HepG2 (cell line): ENCODE data around the gene SGMS1. TPM values are rescaled to one million over a fixed set of nuclear protein-coding genes. Genes with fewer than 3 reads are reported as not detected.

Experiments used
- ARNTL ChIP-seq: sonication (generic); formaldehyde crosslinking; IDR thresholded peaks from 2 replicates; pipeline ENCODE4 v1.4.0; 2020; ENCODE audit warnings: mild to moderate bottlenecking, missing genetic modification reagents
- ASH2L ChIP-seq: fragments of 300-600, 200-600 bp; sonication (generic); IDR thresholded peaks from 2 replicates; pipeline ENCODE4 v1.7.0; 2017; ENCODE audit warnings: low read depth, mild to moderate bottlenecking, moderate library complexity, mixed read lengths, low read length; ENCODE audit not compliant: insufficient read length
- CHD4 ChIP-seq: fragments of 200-600 bp; sonication (generic); IDR thresholded peaks from 2 replicates; pipeline ENCODE4 v1.7.0; 2017; ENCODE audit warnings: mild to moderate bottlenecking, low read length, borderline replicate concordance
- HOXD1 ChIP-seq: sonication (generic); formaldehyde crosslinking; IDR thresholded peaks from 2 replicates; pipeline ENCODE4 v1.5.0; 2020; ENCODE audit warnings: missing genetic modification reagents
- KAT2B ChIP-seq: fragments of 150-350 bp; IDR thresholded peaks from 2 replicates; pipeline ENCODE4 v1.6.1; 2014; ENCODE audit warnings: low read depth, low read length, borderline replicate concordance
- KDM6A ChIP-seq: IDR thresholded peaks from 2 replicates; pipeline ENCODE4 v1.6.1; 2016; ENCODE audit warnings: low read depth
- MAF1 ChIP-seq: sonication (generic); formaldehyde crosslinking; IDR thresholded peaks from 2 replicates; pipeline ENCODE4 v1.5.0; 2020; ENCODE audit warnings: missing genetic modification reagents, borderline replicate concordance
- MAZ ChIP-seq, 2 experiments: sonication (generic) in 1 of 2; formaldehyde crosslinking in 1 of 2; IDR thresholded peaks; 2 replicates each; pipeline versions ENCODE4 v1.5.0 to v1.6.1; 2012 to 2020; ENCODE audit warnings: low read depth in 2 of 2, mild to moderate bottlenecking in 2 of 2, borderline replicate concordance in 1 of 2, improper control_type of control experiment in 1 of 2, low read length in 1 of 2, missing genetic modification reagents in 1 of 2, moderate library complexity in 1 of 2
- MBNL3 ChIP-seq: fragments of 250-450 bp; sonication (Bioruptor Pico); conservative IDR thresholded peaks from 2 replicates; pipeline ENCODE4 v1.8.0; 2022; ENCODE audit warnings: mild to moderate bottlenecking, inconsistent platforms
- PHF5A ChIP-seq: IDR thresholded peaks from one replicate; pipeline ENCODE4 v1.6.1; 2018; ENCODE audit warnings: low read depth, missing genetic modification reagents; ENCODE audit not compliant: unreplicated experiment
- SP140L ChIP-seq: sonication (generic); formaldehyde crosslinking; IDR thresholded peaks from 2 replicates; pipeline ENCODE4 v1.4.0; 2020; ENCODE audit warnings: missing genetic modification reagents, borderline replicate concordance
- ZBTB7A ChIP-seq: sonication (generic); formaldehyde crosslinking; IDR thresholded peaks from 2 replicates; pipeline ENCODE4 v1.8.0; 2022; ENCODE audit warnings: mild to moderate bottlenecking, missing genetic modification reagents
- ZBTB7B ChIP-seq: sonication (generic); formaldehyde crosslinking; IDR thresholded peaks from 2 replicates; pipeline ENCODE4 v1.4.0; 2020; ENCODE audit warnings: missing genetic modification reagents
- ZNF224 ChIP-seq: sonication (generic); formaldehyde crosslinking; IDR thresholded peaks from 2 replicates; pipeline ENCODE4 v1.5.0; 2020; ENCODE audit warnings: mild to moderate bottlenecking, missing genetic modification reagents
- ZNF253 ChIP-seq: sonication (generic); formaldehyde crosslinking; IDR thresholded peaks from 2 replicates; pipeline ENCODE4 v1.8.0; 2022; ENCODE audit warnings: mild to moderate bottlenecking, missing genetic modification reagents, borderline replicate concordance
- ZNF354B ChIP-seq: sonication (generic); formaldehyde crosslinking; IDR thresholded peaks from 2 replicates; pipeline ENCODE4 v1.8.0; 2022; ENCODE audit warnings: mild to moderate bottlenecking, missing genetic modification reagents
- ZNF615 ChIP-seq: sonication (generic); formaldehyde crosslinking; IDR thresholded peaks from 2 replicates; pipeline ENCODE4 v1.5.0; 2020; ENCODE audit warnings: mild to moderate bottlenecking, missing genetic modification reagents, borderline replicate concordance
- ZNF841 ChIP-seq: sonication (generic); formaldehyde crosslinking; IDR thresholded peaks from 2 replicates; pipeline ENCODE4 v1.8.1; 2023; ENCODE audit warnings: missing genetic modification reagents, borderline replicate concordance
- ZZZ3 ChIP-seq: sonication (generic); formaldehyde crosslinking; IDR thresholded peaks from 2 replicates; pipeline ENCODE4 v1.4.0; 2020; ENCODE audit warnings: missing genetic modification reagents, mild to moderate bottlenecking, borderline replicate concordance
- polyA plus RNA-seq, 8 experiments: library from polyadenylated mRNA; depleted of rRNA in 3 of 8; stranded (reverse) in 7 of 8; unstranded in 1 of 8; fragments of >200 nt; fragmentation: Illumina TruSeq in 4 of 8; extraction: Trizol in 4 of 8; gene quantifications; 2 replicates each; pipeline versions ENCODE4 v1.2.1 to v1.2.3, GENCODE V29; 2011 to 2016; ENCODE audit warnings: low read depth in 4 of 8, missing spikeins in 1 of 8, mixed read lengths in 1 of 8; ENCODE audit not compliant: insufficient read depth in 1 of 8
- total RNA-seq, 5 experiments: library from RNA; depleted of rRNA; stranded (reverse); fragments of >200 nt; fragmentation: Illumina TruSeq; extraction: Trizol; gene quantifications; 2 replicates each; pipeline ENCODE4 v1.2.3, GENCODE V29; 2016; ENCODE audit warnings: low read depth in 1 of 5
- TF ChIP-seq, protein P1 (sequence below): sonication (generic); formaldehyde crosslinking; IDR thresholded peaks from 2 replicates; pipeline ENCODE4 v1.4.0; 2020; ENCODE audit warnings: missing genetic modification reagents
- TF ChIP-seq, protein P2 (sequence below): sonication (generic); formaldehyde crosslinking; IDR thresholded peaks from 2 replicates; pipeline ENCODE4 v1.8.0; 2022; ENCODE audit warnings: mild to moderate bottlenecking, missing genetic modification reagents; ENCODE audit not compliant: insufficient replicate concordance
- TF ChIP-seq, protein P3 (sequence below): IDR thresholded peaks from 2 replicates; pipeline ENCODE4 v1.6.1; 2016; ENCODE audit warnings: missing genetic modification reagents, missing compliant biosample characterization
- TF ChIP-seq, protein P4 (sequence below), 2 experiments: sonication (generic) in 1 of 2; formaldehyde crosslinking in 1 of 2; IDR thresholded peaks; 2 replicates each; pipeline versions ENCODE4 v1.5.1 to v1.6.1; 2011 to 2020; ENCODE audit warnings: borderline replicate concordance in 1 of 2, low read depth in 1 of 2, low read length in 1 of 2, mild to moderate bottlenecking in 1 of 2, missing genetic modification reagents in 1 of 2, moderate library complexity in 1 of 2
- TF ChIP-seq, protein P5 (sequence below): sonication (generic); formaldehyde crosslinking; IDR thresholded peaks from 2 replicates; pipeline ENCODE4 v1.5.0; 2020; ENCODE audit warnings: missing genetic modification reagents

SGMS1 gene
- total and polyA plus RNA-seq, 2 of the 13 experiments (the other 11 are each of a cell fraction or from before 2014, with no cell fraction given) = 6.5 to 15.1 TPM

DNA sequence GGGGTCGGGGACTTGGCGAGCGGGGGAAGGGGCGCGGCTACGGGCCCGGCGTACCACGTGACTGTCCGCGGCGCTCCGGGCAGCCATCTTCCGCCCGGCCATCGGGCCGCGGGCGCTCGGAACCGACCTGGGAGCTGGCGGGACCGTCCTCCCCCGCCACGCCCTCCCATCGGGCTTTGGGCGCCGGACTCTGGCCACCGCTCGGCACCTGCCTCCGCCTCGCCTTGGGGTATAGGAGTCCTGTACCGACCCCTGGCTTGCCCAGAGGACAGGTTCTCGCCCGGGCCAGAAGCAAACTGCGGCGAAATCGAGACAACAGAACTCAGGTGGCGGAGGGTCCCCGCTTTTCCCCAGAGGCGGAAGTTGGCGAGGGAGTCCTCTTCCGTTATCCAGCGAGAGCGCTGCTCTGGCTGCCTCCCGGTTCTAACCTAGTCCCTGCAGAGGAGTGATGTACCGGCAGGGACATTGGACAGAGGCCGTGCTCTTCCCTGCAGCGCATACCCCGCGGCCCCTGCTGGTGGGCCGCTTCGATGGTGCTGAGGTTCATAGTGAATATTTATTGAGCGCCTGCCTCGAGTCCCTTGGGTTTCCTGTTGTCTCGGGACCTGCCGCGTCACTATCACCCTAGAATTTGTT lies 1.2 kb upstream of the SGMS1 start (continued):
- no peak for TF ChIP-seq ZNF615
- no peak for TF ChIP-seq KAT2B
- TF ChIP-seq ASH2L = peak; percentile 83
- no peak; the same call in 1 of the 2 replicates for TF ChIP-seq ZBTB7A (CRISPR knock-in tag)
- no peak; the same call in none of the 2 replicates for TF ChIP-seq ZBTB7B (CRISPR knock-in tag)
- TF ChIP-seq, protein P1, sequence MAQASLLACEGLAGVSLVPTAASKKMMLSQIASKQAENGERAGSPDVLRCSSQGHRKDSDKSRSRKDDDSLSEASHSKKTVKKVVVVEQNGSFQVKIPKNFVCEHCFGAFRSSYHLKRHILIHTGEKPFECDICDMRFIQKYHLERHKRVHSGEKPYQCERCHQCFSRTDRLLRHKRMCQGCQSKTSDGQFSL (CRISPR knock-in tag) = no peak; the same call in 1 of the 2 replicates
- no peak for TF ChIP-seq PHF5A (CRISPR knock-in tag)
- TF ChIP-seq, protein P2, sequence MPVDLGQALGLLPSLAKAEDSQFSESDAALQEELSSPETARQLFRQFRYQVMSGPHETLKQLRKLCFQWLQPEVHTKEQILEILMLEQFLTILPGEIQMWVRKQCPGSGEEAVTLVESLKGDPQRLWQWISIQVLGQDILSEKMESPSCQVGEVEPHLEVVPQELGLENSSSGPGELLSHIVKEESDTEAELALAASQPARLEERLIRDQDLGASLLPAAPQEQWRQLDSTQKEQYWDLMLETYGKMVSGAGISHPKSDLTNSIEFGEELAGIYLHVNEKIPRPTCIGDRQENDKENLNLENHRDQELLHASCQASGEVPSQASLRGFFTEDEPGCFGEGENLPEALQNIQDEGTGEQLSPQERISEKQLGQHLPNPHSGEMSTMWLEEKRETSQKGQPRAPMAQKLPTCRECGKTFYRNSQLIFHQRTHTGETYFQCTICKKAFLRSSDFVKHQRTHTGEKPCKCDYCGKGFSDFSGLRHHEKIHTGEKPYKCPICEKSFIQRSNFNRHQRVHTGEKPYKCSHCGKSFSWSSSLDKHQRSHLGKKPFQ (CRISPR knock-in tag) = peak; percentile 74
- TF ChIP-seq MAF1 (CRISPR knock-in tag) = peak; percentile 77; the same call in 1 of the 2 replicates
- TF ChIP-seq, protein P3, sequence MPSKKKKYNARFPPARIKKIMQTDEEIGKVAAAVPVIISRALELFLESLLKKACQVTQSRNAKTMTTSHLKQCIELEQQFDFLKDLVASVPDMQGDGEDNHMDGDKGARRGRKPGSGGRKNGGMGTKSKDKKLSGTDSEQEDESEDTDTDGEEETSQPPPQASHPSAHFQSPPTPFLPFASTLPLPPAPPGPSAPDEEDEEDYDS (CRISPR knock-in tag) = no peak
- TF ChIP-seq ZNF224 (CRISPR knock-in tag) = no peak; the same call in none of the 2 replicates
- no peak for TF ChIP-seq KDM6A (CRISPR knock-in tag)
- TF ChIP-seq MAZ (IDR thresholded peaks at IDR 0.05; ENCODE audit: borderline replicate concordance, low read depth, low read length) = 0 out of 2 replicates have a peak, but pooled peaks have one; percentile 23
- peak; percentile 92; the same call in 1 of the 2 replicates for TF ChIP-seq MAZ (CRISPR knock-in tag; IDR thresholded peaks at IDR 0.05; ENCODE audit: low read depth)
- TF ChIP-seq ZNF354B (CRISPR knock-in tag) = no peak
- no peak for TF ChIP-seq ZZZ3 (CRISPR knock-in tag)
- no peak for TF ChIP-seq ARNTL (CRISPR knock-in tag)
- TF ChIP-seq ZNF841 (CRISPR knock-in tag) = no peak
- TF ChIP-seq, protein P4, sequence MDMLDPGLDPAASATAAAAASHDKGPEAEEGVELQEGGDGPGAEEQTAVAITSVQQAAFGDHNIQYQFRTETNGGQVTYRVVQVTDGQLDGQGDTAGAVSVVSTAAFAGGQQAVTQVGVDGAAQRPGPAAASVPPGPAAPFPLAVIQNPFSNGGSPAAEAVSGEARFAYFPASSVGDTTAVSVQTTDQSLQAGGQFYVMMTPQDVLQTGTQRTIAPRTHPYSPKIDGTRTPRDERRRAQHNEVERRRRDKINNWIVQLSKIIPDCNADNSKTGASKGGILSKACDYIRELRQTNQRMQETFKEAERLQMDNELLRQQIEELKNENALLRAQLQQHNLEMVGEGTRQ (IDR thresholded peaks at IDR 0.05; ENCODE audit: low read depth, low read length) = peak; percentile 63
- TF ChIP-seq, protein P4 (CRISPR knock-in tag; IDR thresholded peaks at IDR 0.05; ENCODE audit: borderline replicate concordance) = peak; percentile 70
- no peak; the same call in 1 of the 2 replicates for TF ChIP-seq ZNF253 (CRISPR knock-in tag)
- TF ChIP-seq, protein P5, sequence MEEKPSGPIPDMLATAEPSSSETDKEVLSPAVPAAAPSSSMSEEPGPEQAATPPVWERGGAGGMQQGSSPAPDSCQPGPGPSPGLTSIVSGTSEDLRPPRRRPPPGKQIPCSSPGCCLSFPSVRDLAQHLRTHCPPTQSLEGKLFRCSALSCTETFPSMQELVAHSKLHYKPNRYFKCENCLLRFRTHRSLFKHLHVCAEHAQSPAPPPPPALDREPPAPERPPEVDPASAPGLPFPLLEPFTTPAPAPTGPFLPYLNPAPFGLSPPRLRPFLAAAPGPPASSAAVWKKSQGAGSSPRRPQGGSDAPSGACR (CRISPR knock-in tag) = no peak
- TF ChIP-seq HOXD1 (CRISPR knock-in tag) = 0 out of 2 replicates have a peak, but pooled peaks have one; percentile 29
- no peak for TF ChIP-seq MBNL3
- peak; percentile 70; the same call in 1 of the 2 replicates for TF ChIP-seq SP140L
- TF ChIP-seq CHD4 = no peak
